Cardiac muscle cell (in vitro differentiated cells and primary cell): Measurements from ENCODE around the gene NOXO1. TPM values are rescaled to one million over a fixed set of nuclear protein-coding genes. Genes with fewer than 3 reads are reported as not detected.

ENCODE experiments used
- DNase-seq, 2 donors: peaks; one replicate each; pipeline versions ENCODE4 v3.0.0 to v3.0.0-alpha.2; 2010 to 2017; ENCODE audit warnings: low read depth in 1 of 2, low spot score in 1 of 2
- H3K27ac ChIP-seq: fragments of 200-600 bp; sonication (generic); 2 replicates; pipeline ENCODE4 v1.5.1; 2016
- H3K27me3 ChIP-seq: fragments of 200-600 bp; sonication (generic); 2 replicates; pipeline ENCODE4 v1.6.0; 2016; ENCODE audit warnings: control low read depth
- H3K36me3 ChIP-seq: fragments of 200-600 bp; sonication (generic); 2 replicates; pipeline ENCODE4 v1.5.1; 2016; ENCODE audit warnings: control low read depth
- H3K4me1 ChIP-seq: fragments of 200-600 bp; sonication (generic); 2 replicates; pipeline ENCODE4 v1.8.1; 2017; ENCODE audit warnings: low read depth, mild to moderate bottlenecking, mixed run types
- H3K4me3 ChIP-seq: fragments of 200-600 bp; sonication (generic); 2 replicates; pipeline ENCODE4 v1.5.1; 2016; ENCODE audit warnings: mild to moderate bottlenecking
- H3K9me3 ChIP-seq: fragments of 200-600 bp; sonication (generic); 2 replicates; pipeline ENCODE4 v1.5.1; 2017; ENCODE audit warnings: low read depth, mild to moderate bottlenecking, control low read depth
- CTCF ChIP-seq: IDR thresholded peaks from 2 replicates; pipeline ENCODE4 v1.5.1; 2012; ENCODE audit warnings: low read depth, mild to moderate bottlenecking, low read length
- polyA plus RNA-seq: library from polyadenylated mRNA; unstranded; fragments of >200 nt; fragmentation: Nextera tagmentation; extraction: Ambion mirVana; gene quantifications from 2 replicates; pipeline ENCODE4 v1.2.1, GENCODE V29; 2016
- total RNA-seq: library from RNA; depleted of rRNA; stranded (reverse); fragments of >200 nt; gene quantifications from 2 replicates; pipeline ENCODE4 v1.2.3, GENCODE V29; 2016

Gene NOXO1
- total and polyA plus RNA-seq, 2 experiments from 2014 or later = 1.2 to 1.3 TPM

GRCh38 chr16:2004795-2005517 is 23.7 kb upstream of the NOXO1 start:
- peak overlapping the region; percentile 10 for H3K27ac ChIP-seq
- peaks cover 23% of the 10 kb centered on the region for H3K36me3 ChIP-seq
- no peaks in the 10 kb centered on the region for H3K9me3 ChIP-seq
- TF ChIP-seq CTCF = no peak
- H3K27me3 ChIP-seq = no peaks in the 10 kb centered on the region
- H3K4me1 ChIP-seq = peaks cover 18% of the 10 kb centered on the region
- no peak for DNase-seq
- no peak overlapping the region for H3K4me3 ChIP-seq

GRCh38 chr16:2003827-2004641 is 22.8 kb upstream of the NOXO1 start:
- Histone ChIP-seq H3K27ac (peak overlapping the region; percentile 10), H3K9me3 (no peaks in the 10 kb centered on the region), H3K4me3 (no peak overlapping the region), H3K4me1 (peaks cover 18% of the 10 kb centered on the region), H3K36me3 (peaks cover 31% of the 10 kb centered on the region), H3K27me3 (no peaks in the 10 kb centered on the region)
- peak; percentile 88 to 97 for DNase-seq
- TF ChIP-seq CTCF = peak; percentile 98

GRCh38 chr16:2003231-2003826 is 22.1 kb upstream of the NOXO1 start:
- Histone ChIP-seq H3K4me1 (peaks cover 14% of the 10 kb centered on the region), H3K9me3 (no peaks in the 10 kb centered on the region), H3K4me3 (no peak overlapping the region), H3K36me3 (peaks cover 32% of the 10 kb centered on the region), H3K27ac (no peak overlapping the region), H3K27me3 (no peaks in the 10 kb centered on the region)
- no peak for DNase-seq
- no peak for TF ChIP-seq CTCF

GRCh38 chr16:2002406-2003230 is 21.3 kb upstream of the NOXO1 start:
- H3K4me1 ChIP-seq = peaks cover 11% of the 10 kb centered on the region
- H3K9me3 ChIP-seq = no peaks in the 10 kb centered on the region
- TF ChIP-seq CTCF = no peak
- H3K4me3 ChIP-seq = no peak overlapping the region
- peaks cover 39% of the 10 kb centered on the region for H3K36me3 ChIP-seq
- DNase-seq = no peak
- H3K27me3 ChIP-seq = no peaks in the 10 kb centered on the region
- no peak overlapping the region for H3K27ac ChIP-seq
